DND-41 (cell line): ENCODE data around the gene C11orf68.

Experiments used
- ATAC-seq: fragments of 200-7000 bp; cut with Tn5 transposase; 3 replicates; pipeline ENCODE4 v1.9.1; 2021; ENCODE audit warnings: low read depth; ENCODE audit not compliant: insufficient read depth
- DNase-seq: peaks from one replicate; pipeline ENCODE4 v3.0.0-alpha.2; 2020
- H2AFZ ChIP-seq: 2 replicates; pipeline ENCODE4 v1.6.0; 2012; ENCODE audit warnings: low read depth, low read length
- H3K27ac ChIP-seq: 2 replicates; pipeline ENCODE4 v1.5.1; 2012; ENCODE audit warnings: low read length, inconsistent platforms
- H3K27me3 ChIP-seq: fragments of 200-600 bp; sonication (generic); 2 replicates; pipeline ENCODE4 v1.6.0; 2012; ENCODE audit warnings: low read length, mild to moderate bottlenecking, inconsistent platforms; ENCODE audit not compliant: insufficient read depth, poor library complexity
- H3K36me3 ChIP-seq: 2 replicates; pipeline ENCODE4 v1.5.1; 2012; ENCODE audit warnings: low read length, inconsistent platforms; ENCODE audit not compliant: insufficient read depth
- H3K4me1 ChIP-seq: 2 replicates; pipeline ENCODE4 v1.5.1; 2012; ENCODE audit warnings: mild to moderate bottlenecking, low read length; ENCODE audit not compliant: insufficient read depth
- H3K4me2 ChIP-seq: 2 replicates; pipeline ENCODE4 v1.6.0; 2012; ENCODE audit warnings: mild to moderate bottlenecking, moderate library complexity, low read length, inconsistent platforms; ENCODE audit not compliant: insufficient read depth
- H3K4me3 ChIP-seq, 2 experiments: fragments of 200-600 bp in 1 of 2; shearing (Covaris generic) in 1 of 2; 2 replicates each; pipeline ENCODE4 v1.5.1; 2012 to 2016; ENCODE audit warnings: inconsistent platforms in 2 of 2, low read length in 2 of 2, mild to moderate bottlenecking in 2 of 2, low read depth in 1 of 2, moderate library complexity in 1 of 2
- H3K79me2 ChIP-seq: 2 replicates; pipeline ENCODE4 v1.6.0; 2012; ENCODE audit warnings: low read length, inconsistent platforms; ENCODE audit not compliant: insufficient read depth
- H3K9ac ChIP-seq: 2 replicates; pipeline ENCODE4 v1.6.0; 2012; ENCODE audit warnings: low read depth, mild to moderate bottlenecking, inconsistent platforms, low read length, moderate library complexity
- H3K9me3 ChIP-seq: 2 replicates; pipeline ENCODE4 v1.5.1; 2012; ENCODE audit warnings: low read length, moderate library complexity, mild to moderate bottlenecking, inconsistent platforms; ENCODE audit not compliant: insufficient read depth, severe bottlenecking
- H4K20me1 ChIP-seq: 2 replicates; pipeline ENCODE4 v1.6.0; 2012; ENCODE audit warnings: low read length; ENCODE audit not compliant: insufficient read depth
- EZH2 ChIP-seq: IDR thresholded peaks from 3 replicates; pipeline ENCODE4 v1.6.1; 2012; ENCODE audit warnings: borderline replicate concordance, low read depth, mild to moderate bottlenecking, moderate library complexity, low read length, inconsistent platforms; ENCODE audit not compliant: severe bottlenecking
- TF ChIP-seq, protein P1 (sequence below): IDR thresholded peaks from 2 replicates; pipeline ENCODE4 v1.5.1; 2012; ENCODE audit warnings: borderline replicate concordance, low read length, moderate library complexity, mild to moderate bottlenecking; ENCODE audit not compliant: poor library complexity, severe bottlenecking; ENCODE audit errors: extremely low read depth

Gene C11orf68

GRCh38 chr11:65880027-65880426 is 38.8 kb downstream of the C11orf68 start:
- ATAC-seq (no peak), DNase-seq (no peak)
- 0 out of 2 replicates have a peak, but pooled peaks cover 3% of the 10 kb centered on the region for H3K79me2 ChIP-seq
- no peak overlapping the region for H3K4me2 ChIP-seq
- H2AFZ ChIP-seq: no peak overlapping the region
- H3K4me1 ChIP-seq: peaks cover 13% of the 10 kb centered on the region
- H4K20me1 ChIP-seq: peaks cover 11% of the 10 kb centered on the region
- no peak overlapping the region for H3K4me3 ChIP-seq
- H3K27me3 ChIP-seq: no peaks in the 10 kb centered on the region
- no peaks in the 10 kb centered on the region for H3K9me3 ChIP-seq
- no peak overlapping the region for H3K9ac ChIP-seq
- H3K36me3 ChIP-seq: peaks cover 31% of the 10 kb centered on the region
- H3K27ac ChIP-seq: no peak overlapping the region
- TF ChIP-seq EZH2: no peak
- TF ChIP-seq, protein P1, sequence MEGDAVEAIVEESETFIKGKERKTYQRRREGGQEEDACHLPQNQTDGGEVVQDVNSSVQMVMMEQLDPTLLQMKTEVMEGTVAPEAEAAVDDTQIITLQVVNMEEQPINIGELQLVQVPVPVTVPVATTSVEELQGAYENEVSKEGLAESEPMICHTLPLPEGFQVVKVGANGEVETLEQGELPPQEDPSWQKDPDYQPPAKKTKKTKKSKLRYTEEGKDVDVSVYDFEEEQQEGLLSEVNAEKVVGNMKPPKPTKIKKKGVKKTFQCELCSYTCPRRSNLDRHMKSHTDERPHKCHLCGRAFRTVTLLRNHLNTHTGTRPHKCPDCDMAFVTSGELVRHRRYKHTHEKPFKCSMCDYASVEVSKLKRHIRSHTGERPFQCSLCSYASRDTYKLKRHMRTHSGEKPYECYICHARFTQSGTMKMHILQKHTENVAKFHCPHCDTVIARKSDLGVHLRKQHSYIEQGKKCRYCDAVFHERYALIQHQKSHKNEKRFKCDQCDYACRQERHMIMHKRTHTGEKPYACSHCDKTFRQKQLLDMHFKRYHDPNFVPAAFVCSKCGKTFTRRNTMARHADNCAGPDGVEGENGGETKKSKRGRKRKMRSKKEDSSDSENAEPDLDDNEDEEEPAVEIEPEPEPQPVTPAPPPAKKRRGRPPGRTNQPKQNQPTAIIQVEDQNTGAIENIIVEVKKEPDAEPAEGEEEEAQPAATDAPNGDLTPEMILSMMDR: no peak

GRCh38 chr11:65879617-65880016 is 39.2 kb downstream of the C11orf68 start, which contains the start of gene CTSW:
TSS of gene CTSW (plus strand) at chr11:65879837. CDS start at chr11:65879855, 18 bp downstream.
- Histone ChIP-seq H3K27me3 (no peaks in the 10 kb centered on the region), H3K4me2 (no peak within 1 kb of the TSS), H3K27ac (no peak within 1 kb of the TSS), H3K4me3 (no peak within 1 kb of the TSS), H3K79me2 (0 out of 2 replicates have a peak, but pooled peaks cover 3% of the 10 kb centered on the region), H3K9ac (no peak within 1 kb of the TSS), H2AFZ (no peak within 1 kb of the TSS), H3K9me3 (no peaks in the 10 kb centered on the region), H3K4me1 (peaks cover 9% of the 10 kb centered on the region), H4K20me1 (peaks cover 8% of the 10 kb centered on the region), H3K36me3 (peaks cover 27% of the 10 kb centered on the region)
- no peak for TF ChIP-seq EZH2
- TF ChIP-seq, protein P1: no peak
- ATAC-seq (peak; percentile 61), DNase-seq (peak; percentile 56)

DNA sequence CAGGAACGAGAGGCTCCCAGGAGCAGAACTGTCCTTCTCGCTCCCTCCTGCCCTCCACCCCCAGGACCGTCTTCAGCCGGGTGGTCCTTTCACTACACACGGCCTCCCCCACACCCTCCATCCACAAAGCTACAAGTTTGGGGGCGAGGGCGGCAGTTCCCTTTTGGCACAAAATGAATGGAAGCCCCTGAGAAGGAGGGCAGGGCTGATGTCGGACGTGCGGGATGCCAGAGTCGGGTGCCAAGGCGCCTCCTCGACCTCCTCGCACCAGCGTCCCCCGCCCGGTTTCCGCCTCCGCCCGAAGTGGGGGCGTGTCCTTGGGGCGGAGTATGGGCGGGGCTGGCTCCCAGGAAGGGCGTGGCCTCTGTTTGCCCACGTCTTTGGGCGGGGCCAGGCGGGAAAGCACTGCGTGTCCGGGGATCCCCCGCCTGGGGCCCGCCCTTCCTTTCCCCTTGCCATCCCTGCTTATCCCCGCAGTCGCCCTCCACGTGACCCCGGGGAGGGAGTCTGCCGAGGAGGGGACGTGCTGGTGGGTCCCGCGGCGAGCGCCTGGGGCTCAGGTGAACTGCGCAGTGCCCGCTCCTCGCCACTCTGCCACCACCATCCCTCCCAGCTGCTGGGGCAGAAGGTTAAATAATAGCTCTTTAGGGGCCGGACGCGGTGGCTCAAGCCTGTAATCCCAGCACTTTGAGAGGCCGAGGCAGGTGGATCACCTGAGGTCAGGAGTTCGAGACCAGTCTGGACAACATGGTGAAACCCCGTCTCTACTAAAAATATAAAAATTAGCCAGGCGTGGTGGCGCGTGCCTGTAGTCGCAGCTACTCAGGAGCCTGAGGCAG is 45.3 kb downstream of the C11orf68 start:
- no peaks in the 10 kb centered on the region for H4K20me1 ChIP-seq
- DNase-seq: peak; percentile 95
- H3K4me1 ChIP-seq: peaks cover 19% of the 10 kb centered on the region
- H3K27me3 ChIP-seq: no peaks in the 10 kb centered on the region
- no peaks in the 10 kb centered on the region for H3K9me3 ChIP-seq
- H3K36me3 ChIP-seq: no peaks in the 10 kb centered on the region
- peak overlapping the region; percentile 94 for H3K4me2 ChIP-seq
- H3K4me3 ChIP-seq: peak overlapping the region; percentile 1 to 62; a peak in 3 of 4 replicates
- peak; percentile 83 for ATAC-seq
- H3K79me2 ChIP-seq: no peaks in the 10 kb centered on the region
- TF ChIP-seq EZH2: no peak
- TF ChIP-seq, protein P1: no peak
- peak overlapping the region; percentile 67 for H3K9ac ChIP-seq
- peak overlapping the region; percentile 89 for H2AFZ ChIP-seq
- peak overlapping the region; percentile 73 for H3K27ac ChIP-seq
